Stimulated activated CD4-positive, alpha-beta T cell treated with anti-CD3 and anti-CD28 coated beads, Interleukin-1b, Interleukin-23, amount 100 ng/mL, for 48 hours (primary cell): ENCODE measurements around the gene LILRB3.
"Not testable (repeated sequence)": the region's sequence is repeated elsewhere in the genome, so short reads cannot be mapped to it uniquely, and the experiment has no call there.

ENCODE experiments used
- DNase-seq: peaks from one replicate; pipeline ENCODE4 v3.0.0-alpha.2; 2020

Gene LILRB3

DNA sequence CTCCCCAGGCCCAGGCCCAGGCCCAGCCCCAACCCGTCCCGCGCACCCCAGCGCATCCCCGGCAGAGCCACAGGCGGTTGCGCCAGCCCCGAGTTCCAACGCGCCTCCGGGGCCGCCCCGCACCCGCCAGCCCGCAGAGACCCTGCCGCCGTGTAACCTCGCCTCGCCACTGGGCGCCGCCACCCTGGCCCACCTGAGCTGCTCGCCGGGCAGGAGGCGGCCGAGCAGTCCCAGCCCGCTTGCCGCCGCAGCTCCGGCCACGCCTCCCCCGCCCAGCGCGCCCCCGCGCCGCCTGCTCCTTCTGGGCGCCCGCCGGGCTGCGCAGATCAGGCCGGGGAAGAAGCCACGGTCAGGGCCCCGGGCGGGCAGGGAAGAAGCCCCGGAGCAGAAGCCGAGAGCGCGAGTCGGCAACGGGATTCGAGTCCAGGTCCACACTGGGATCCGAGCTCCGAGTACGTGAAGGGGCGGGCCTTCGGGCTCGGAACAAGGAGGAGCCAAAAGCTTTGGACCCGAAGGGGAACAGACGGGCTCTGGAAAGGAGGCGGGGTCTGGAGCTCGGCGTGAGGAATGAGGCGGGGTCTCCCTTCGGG is 33.6 kb downstream of the LILRB3 start, which contains the start of gene MBOAT7:
TSS of gene MBOAT7 (minus strand) at position 436 of the 590 bp plus-strand sequence. CDS start 1,072 bp downstream, outside the sequence.
- no peak for DNase-seq

DNA sequence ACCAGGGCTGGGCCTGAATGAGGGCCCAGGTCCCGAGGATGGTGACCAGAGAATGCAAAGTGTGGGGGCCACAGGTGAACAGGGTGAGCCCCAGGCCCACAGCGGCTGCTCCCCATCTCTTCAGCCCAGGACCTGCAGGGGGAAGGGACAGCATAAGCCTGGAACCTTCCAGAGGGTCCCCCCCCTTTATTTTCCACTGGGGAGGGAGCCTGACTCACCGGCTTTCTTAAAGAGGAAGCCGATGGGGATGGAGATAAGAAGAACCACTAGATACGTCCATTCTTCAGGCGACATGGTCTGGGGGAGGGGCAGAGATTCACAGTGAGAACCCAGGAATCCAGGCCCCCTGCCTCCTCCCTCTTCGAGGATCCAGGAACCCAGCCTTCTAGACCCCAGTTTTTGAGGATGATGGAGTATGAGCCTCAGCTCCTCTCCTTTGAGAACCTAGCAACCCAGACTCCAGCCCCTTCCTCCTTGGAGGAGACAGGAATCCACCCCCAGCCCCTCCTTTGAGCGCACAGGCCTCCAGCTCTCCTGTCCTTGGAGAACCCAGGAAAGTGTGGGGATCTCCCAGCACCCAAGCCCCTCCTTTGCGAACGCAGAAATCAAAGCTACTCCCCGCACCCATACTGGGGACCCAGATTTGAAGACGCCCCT is 34.5 kb downstream of the LILRB3 start:
- DNase-seq: peak; percentile 60

- no peak for DNase-seq
Observed at GRCh38 chr19:54186934-54187381, 35.8 kb downstream of the LILRB3 start.

- no peak for DNase-seq
Observed at GRCh38 chr19:54186351-54186750, 36.5 kb downstream of the LILRB3 start.

DNA sequence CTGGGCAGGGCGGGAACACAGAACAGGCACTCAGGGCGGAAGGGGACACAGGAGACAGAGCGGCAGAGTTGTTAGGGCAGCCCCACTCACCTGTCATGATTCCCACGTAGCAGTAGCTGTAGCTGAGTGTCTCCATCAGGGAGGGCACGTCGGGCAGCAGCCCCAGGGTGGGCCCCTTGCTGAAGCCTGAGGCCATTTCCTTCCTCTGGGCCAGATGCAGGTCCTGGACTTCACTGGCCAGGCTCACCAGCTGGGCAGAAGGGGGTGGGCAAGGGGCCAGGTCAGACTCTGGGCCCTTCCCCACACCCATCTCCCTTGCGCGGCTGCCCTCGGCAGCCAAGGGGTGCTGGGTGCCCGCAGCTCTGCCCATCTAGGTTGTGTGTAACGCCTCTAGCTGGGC is 39.4 kb downstream of the LILRB3 start:
- DNase-seq: no peak

GRCh38 chr19:54181894-54182293 is 40.9 kb downstream of the LILRB3 start:
- not testable (repeated sequence) for DNase-seq

- DNase-seq: no peak
Observed at GRCh38 chr19:54180691-54181091, 42.1 kb downstream of the LILRB3 start.

- no peak for DNase-seq
Observed at GRCh38 chr19:54179921-54180461, 42.8 kb downstream of the LILRB3 start.

DNA sequence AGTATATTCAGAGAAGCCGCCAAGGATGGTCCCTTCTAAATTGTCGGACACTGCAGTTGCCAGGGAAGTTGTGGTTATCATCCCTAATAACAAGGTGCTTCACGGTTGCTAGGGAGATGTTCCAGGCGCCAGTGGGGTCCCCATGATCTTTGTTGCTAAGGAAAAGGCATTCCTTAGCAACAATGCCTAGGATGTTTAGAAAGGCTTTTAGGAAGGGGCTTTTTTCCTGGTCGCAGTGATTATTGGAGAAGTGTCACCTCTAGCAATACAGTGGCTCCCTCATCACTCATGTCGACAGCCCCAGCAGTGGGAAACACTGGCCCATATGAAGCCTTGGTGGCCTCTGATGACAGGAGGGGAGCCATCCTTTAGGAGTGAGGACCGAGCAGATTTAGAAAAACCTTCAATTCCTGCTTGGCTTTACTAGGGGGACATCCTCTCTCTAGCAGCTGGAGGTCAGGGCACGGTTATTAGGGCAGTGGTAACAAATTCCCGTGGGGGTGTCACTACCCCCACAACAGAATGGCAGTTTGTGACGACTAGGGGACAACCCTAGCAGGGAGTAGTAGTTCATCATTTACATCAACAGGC is 43.5 kb downstream of the LILRB3 start:
- DNase-seq: no peak

DNA sequence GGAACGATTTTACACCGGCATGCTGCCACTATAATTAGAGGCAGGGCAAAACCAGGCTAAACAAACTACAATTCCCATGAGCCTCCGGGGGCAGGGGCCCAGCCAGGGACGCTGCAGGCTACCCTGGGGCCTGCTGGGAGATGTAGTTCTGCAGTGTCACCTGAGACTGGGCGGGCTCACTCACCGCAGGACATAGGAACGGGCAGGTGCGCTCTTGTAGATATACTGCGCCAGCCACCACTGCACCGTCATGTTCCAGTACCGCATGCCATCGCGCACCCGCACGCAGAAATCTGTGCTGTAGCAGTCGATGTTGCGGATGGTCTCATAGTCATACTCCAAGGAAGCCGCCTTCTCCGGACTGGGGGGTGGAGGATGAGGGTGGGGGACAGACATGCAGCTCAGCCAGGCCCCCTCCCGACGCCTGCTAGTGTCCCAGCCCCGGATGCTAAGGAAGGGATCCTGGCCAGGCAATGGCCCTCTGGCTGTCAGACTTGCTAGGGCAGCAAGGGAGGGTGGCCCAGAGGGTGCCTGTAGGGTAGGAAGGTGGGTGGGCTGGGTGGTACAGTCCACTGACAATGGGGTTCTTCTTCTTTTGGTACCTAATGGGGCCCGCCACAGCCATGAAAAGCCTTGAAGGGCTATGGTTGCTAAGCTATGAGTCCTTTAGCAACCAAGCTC is 44.1 kb downstream of the LILRB3 start:
- DNase-seq: no peak

DNA sequence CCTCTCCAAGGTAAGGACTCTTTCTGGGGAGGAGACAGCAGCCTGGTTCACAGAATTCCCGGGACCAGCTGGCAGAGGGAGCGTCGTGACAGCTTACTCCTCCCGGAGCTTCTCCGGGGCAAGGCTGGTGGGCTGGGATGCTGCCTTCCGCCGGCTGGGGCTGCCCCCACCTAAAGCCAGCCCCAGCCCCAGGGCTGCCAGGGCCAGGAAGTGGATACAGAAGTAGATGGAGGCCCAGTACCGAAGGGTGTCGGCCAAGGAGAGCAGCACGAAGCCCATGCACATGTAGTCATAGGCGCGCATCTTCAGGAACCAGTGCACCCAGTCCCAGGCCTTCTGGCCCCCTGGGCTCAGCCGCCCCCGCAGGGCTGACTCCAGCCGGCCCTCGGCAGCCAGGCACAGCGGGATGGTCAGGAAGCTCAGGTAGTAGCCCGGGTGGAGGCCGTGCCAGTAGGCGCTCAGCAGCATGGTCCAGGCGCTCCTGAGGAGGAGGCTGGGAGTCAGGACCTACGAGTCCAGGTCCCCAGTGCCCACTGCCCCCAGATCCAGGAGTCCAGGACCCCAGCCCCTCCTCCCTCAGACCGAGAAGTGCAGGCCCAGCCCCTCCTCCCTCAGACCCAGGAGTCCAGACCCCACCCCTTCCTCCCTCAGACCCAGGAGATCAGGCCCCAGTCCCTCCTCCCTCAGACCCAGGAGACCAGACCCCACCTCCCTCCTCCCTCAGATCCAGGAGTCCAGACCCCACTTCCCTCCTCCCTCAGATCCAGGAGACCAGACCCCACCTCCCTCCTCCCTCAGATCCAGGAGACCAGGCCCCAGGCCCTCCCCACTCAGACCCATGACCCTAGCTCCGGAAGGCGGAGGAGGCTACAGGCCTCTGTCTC is 48.6 kb downstream of the LILRB3 start:
- DNase-seq: no peak

DNA sequence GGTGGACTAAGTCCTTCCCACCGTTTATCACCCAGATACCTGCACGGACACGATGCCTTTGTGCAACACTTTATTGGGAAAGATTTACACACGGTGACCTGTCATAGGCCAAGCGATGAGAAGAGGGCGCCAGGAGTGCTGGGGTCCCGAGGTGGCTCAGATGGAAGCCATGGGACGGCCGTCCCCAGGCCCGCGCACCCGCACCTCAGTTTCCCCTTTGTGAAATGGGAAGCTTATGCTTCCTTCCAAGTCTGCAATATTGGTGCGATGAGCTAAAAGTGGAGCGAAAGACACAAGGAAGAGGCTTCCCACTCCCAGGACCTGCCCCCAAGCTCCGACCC is 49.5 kb downstream of the LILRB3 start:
- no peak for DNase-seq

GRCh38 chr19:54172471-54173358 is 50.1 kb downstream of the LILRB3 start, which contains the start of gene TMC4:
Gene TMC4 (minus strand): TSS chr19:54173160. CDS start chr19:54173117, 43 bp downstream.
- DNase-seq: no peak

- DNase-seq: not testable (repeated sequence)
Observed at GRCh38 chr19:54171736-54172431, 50.9 kb downstream of the LILRB3 start.

GRCh38 chr19:54169149-54169740 is 53.6 kb downstream of the LILRB3 start:
- no peak for DNase-seq

DNA sequence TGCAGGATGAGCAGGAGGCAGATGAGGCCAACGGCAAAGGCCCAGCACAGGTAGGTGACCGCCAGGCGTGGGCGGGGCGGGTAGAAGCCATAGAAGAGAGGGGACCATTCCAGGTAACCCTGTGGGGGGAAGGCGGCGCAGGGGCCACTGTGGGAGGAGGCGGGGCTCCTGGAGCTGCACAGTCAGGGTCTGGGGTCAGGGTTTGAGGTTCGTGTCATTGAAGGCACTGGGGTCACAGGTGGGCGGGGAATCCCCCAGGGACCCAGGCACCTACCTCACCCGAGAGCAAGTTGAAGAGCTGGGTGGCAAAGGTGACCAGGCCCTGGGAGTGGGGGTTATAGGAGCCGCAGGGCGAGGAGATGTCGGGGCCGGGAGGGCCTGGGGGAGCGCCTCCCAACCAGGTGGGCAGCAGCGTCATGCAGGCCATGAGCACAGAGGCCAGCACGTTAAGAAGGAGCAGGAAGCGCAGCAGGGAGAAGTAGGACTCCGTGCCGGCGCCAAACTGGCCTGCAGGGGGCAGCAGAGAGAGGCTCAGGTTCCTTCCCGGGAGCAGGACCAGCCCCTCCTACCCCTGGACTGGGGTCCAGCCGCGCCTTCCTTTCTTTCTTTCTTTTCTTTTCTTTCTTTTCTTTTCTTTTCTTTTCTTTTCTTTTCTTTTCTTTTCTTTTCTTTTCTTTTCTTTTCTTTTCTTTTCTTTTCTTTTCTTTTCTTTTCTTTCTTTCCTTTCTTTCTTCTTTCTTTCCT is 54.5 kb downstream of the LILRB3 start:
- peak; percentile 89 for DNase-seq
